CD4-positive, alpha-beta T cell (primary cell): ENCODE results near the gene HDLBP. TPM values are rescaled to one million over a fixed set of nuclear protein-coding genes. Genes with fewer than 3 reads are reported as not detected.

ENCODE experiments used
- ATAC-seq: fragments of 200-7000 bp; cut with Tn5 transposase; one replicate; pipeline ENCODE4 v1.10.0; 2022; ENCODE audit warnings: mild to moderate bottlenecking; ENCODE audit not compliant: poor library complexity
- CTCF ChIA-PET: fragments of 350-600 bp; sonication (Branson Sonifier 250); formaldehyde crosslinking; loops from one replicate; lab custom pipeline; 2021; ENCODE audit warnings: antibody characterized with exemption, inconsistent platforms; lab: Charles Lee
- POLR2A ChIA-PET: fragments of 350-600 bp; sonication (Branson Sonifier 250); formaldehyde crosslinking; loops from one replicate; lab custom pipeline; 2021; ENCODE audit warnings: antibody characterized with exemption, inconsistent platforms; lab: Charles Lee
- DNase-seq, 14 experiments: peaks; one replicate each; pipeline ENCODE4 v3.0.0-alpha.2; 2013 to 2020; ENCODE audit warnings: mixed read lengths in 2 of 14
- H3K27ac ChIP-seq, 2 donors: one replicate each; pipeline versions ENCODE4 v1.5.1 to v1.7.0; 2013; ENCODE audit warnings: low read length in 2 of 2, low read depth in 1 of 2, mild to moderate bottlenecking in 1 of 2
- H3K27me3 ChIP-seq, 2 experiments: 1 replicate in 1 of 2; 2 replicates in 1 of 2; pipeline versions ENCODE4 v1.6.1 to v1.7.0; 2013; ENCODE audit warnings: low read length in 2 of 2, control low read depth in 1 of 2, mild to moderate bottlenecking in 1 of 2, moderate library complexity in 1 of 2; ENCODE audit not compliant: insufficient read depth in 2 of 2, control insufficient read depth in 1 of 2
- H3K36me3 ChIP-seq: one replicate; pipeline ENCODE4 v1.6.1; 2013; ENCODE audit warnings: low read length, control low read depth; ENCODE audit not compliant: insufficient read depth
- H3K4me1 ChIP-seq: one replicate; pipeline ENCODE4 v1.6.1; 2013; ENCODE audit warnings: low read length, control low read depth; ENCODE audit not compliant: insufficient read depth
- H3K4me3 ChIP-seq: one replicate; pipeline ENCODE4 v1.5.1; 2013; ENCODE audit warnings: mild to moderate bottlenecking, low read length, moderate library complexity
- H3K9me3 ChIP-seq, 2 experiments: 1 replicate in 1 of 2; 2 replicates in 1 of 2; pipeline versions ENCODE4 v1.6.1 to v1.7.0; 2013; ENCODE audit warnings: low read length in 2 of 2, mild to moderate bottlenecking in 2 of 2, control low read depth in 1 of 2, moderate library complexity in 1 of 2; ENCODE audit not compliant: control insufficient read depth in 1 of 2, insufficient read depth in 1 of 2
- H3K27ac Mint-ChIP-seq: one replicate; pipeline ENCODE4 v1.8.0; 2020; ENCODE audit warnings: mixed read lengths
- H3K27me3 Mint-ChIP-seq: one replicate; pipeline ENCODE4 v1.8.0; 2021; ENCODE audit warnings: mixed read lengths
- H3K36me3 Mint-ChIP-seq: one replicate; pipeline ENCODE4 v1.8.0; 2021; ENCODE audit warnings: low read depth, mixed read lengths
- H3K4me1 Mint-ChIP-seq: one replicate; pipeline ENCODE4 v1.8.0; 2021; ENCODE audit warnings: low read depth, mixed read lengths
- H3K4me3 Mint-ChIP-seq: one replicate; pipeline ENCODE4 v1.8.0; 2020; ENCODE audit warnings: mild to moderate bottlenecking, mixed read lengths
- H3K9me3 Mint-ChIP-seq: one replicate; pipeline ENCODE4 v1.8.0; 2020; ENCODE audit warnings: mixed read lengths
- CTCF ChIP-seq: fragments of 200-600 bp; IDR thresholded peaks from one replicate; pipeline ENCODE4 v1.8.0; 2022; ENCODE audit warnings: antibody characterized with exemption, mild to moderate bottlenecking
- intact Hi-C, 2 experiments: fragments of 100-400 bp; cut with DNase I in 1 of 2; cut with micrococcal nuclease in 1 of 2; formaldehyde crosslinking; loops; one replicate each; pipeline versions ENCODE4 v1.15.1 to v1.9.0; 2023 to 2025; cut with DNase I, micrococcal nuclease
- total RNA-seq, 174 experiments: library from RNA in 2 of 174; stranded (reverse) in 2 of 174; gene quantifications; one replicate each; pipeline ENCODE4 v1.2.3 and lab custom pipeline; 2021 to 2026

Gene HDLBP
- total RNA-seq, 2 experiments from 2014 or later: 82.0 to 97.9 TPM

- Histone ChIP-seq H3K36me3 (peaks cover 4% of the 10 kb centered on the region), H3K27ac (no peak overlapping the region), H3K4me3 (no peak overlapping the region), H3K27me3 (no peaks in the 10 kb centered on the region), H3K4me1 (no peaks in the 10 kb centered on the region), H3K9me3 (no peaks in the 10 kb centered on the region)
- Mint-ChIP-seq H3K4me1 (peaks cover 68% of the 10 kb centered on the region), H3K9me3 (no peaks in the 10 kb centered on the region), H3K27me3 (no peaks in the 10 kb centered on the region), H3K36me3 (peaks cover 14% of the 10 kb centered on the region), H3K27ac (no peak overlapping the region), H3K4me3 (no peak overlapping the region)
- ChIA-PET CTCF (no interaction called here), POLR2A (interaction anchor here (1.3 kb wide), 1 partner anchor 8 kb away, joined by 4 read pairs; no protein-coding TSS in a partner anchor)
- intact Hi-C loops: no loop called here
- no peak for DNase-seq
- TF ChIP-seq CTCF: no peak
- ATAC-seq: no peak
Observed at GRCh38 chr2:241289053-241289452, 26.4 kb downstream of the HDLBP start.

GRCh38 chr2:241288324-241288888 is 27.1 kb downstream of the HDLBP start:
- no peak overlapping the region for H3K4me3 Mint-ChIP-seq
- DNase-seq: no peak
- peaks cover 15% of the 10 kb centered on the region for H3K36me3 Mint-ChIP-seq
- CTCF ChIA-PET: no interaction called here
- H3K27ac Mint-ChIP-seq: no peak overlapping the region
- no peaks in the 10 kb centered on the region for H3K9me3 ChIP-seq
- no peak overlapping the region for H3K27ac ChIP-seq
- intact Hi-C loops: no loop called here
- H3K4me1 ChIP-seq: no peaks in the 10 kb centered on the region
- no peak for ATAC-seq
- H3K4me3 ChIP-seq: no peak overlapping the region
- no peaks in the 10 kb centered on the region for H3K9me3 Mint-ChIP-seq
- H3K27me3 Mint-ChIP-seq: no peaks in the 10 kb centered on the region
- no peak for TF ChIP-seq CTCF
- POLR2A ChIA-PET: no interaction called here
- H3K36me3 ChIP-seq: peaks cover 4% of the 10 kb centered on the region
- peaks cover 70% of the 10 kb centered on the region for H3K4me1 Mint-ChIP-seq
- H3K27me3 ChIP-seq: no peaks in the 10 kb centered on the region

GRCh38 chr2:241286348-241287090 is 29.0 kb downstream of the HDLBP start:
- intact Hi-C loops: no loop called here
- TF ChIP-seq CTCF: no peak
- Histone ChIP-seq H3K9me3 (no peaks in the 10 kb centered on the region), H3K4me3 (no peak overlapping the region), H3K27ac (no peak overlapping the region), H3K4me1 (no peaks in the 10 kb centered on the region), H3K27me3 (no peaks in the 10 kb centered on the region), H3K36me3 (peaks cover 4% of the 10 kb centered on the region)
- Mint-ChIP-seq H3K4me3 (no peak overlapping the region), H3K27ac (no peak overlapping the region), H3K36me3 (peaks cover 15% of the 10 kb centered on the region), H3K27me3 (no peaks in the 10 kb centered on the region), H3K4me1 (peaks cover 71% of the 10 kb centered on the region), H3K9me3 (no peaks in the 10 kb centered on the region)
- ATAC-seq: no peak
- ChIA-PET POLR2A (no interaction called here), CTCF (no interaction called here)
- no peak for DNase-seq
